GM18526 (cell line): Measurements from ENCODE around the gene TEX36.

Experiments used
- POLR2A ChIP-seq: IDR thresholded peaks from 3 replicates; pipeline ENCODE4 v1.6.1; 2011; ENCODE audit not compliant: insufficient read length; ENCODE audit errors: extremely low read depth

The TEX36 gene

DNA sequence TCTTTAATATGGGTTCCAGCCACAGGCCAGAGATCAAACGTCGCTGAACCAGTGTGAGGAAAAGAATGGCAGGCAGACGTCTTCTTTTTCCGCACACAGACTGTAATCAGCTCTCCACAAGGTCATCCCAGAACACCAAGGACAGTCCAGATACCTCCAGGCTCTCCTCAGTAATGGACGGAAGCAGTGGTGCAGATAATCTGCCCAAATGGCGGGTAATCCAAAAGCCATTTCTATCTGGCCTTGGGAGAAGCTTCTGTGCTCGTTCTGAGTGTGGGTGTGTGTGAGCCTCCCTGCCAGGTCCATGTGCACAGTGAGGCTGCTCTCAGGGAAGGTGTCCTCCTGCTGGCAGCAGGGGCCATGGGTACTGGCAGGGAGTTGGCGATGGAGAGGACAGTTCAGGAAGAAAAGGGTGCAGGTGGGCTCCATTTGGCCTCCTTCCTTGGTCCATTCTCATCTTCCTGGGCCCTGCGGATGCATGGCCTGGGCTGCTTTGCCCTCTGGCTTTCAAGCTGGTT, 15.6 kb upstream of the TEX36 start:
- no peak for TF ChIP-seq POLR2A

DNA sequence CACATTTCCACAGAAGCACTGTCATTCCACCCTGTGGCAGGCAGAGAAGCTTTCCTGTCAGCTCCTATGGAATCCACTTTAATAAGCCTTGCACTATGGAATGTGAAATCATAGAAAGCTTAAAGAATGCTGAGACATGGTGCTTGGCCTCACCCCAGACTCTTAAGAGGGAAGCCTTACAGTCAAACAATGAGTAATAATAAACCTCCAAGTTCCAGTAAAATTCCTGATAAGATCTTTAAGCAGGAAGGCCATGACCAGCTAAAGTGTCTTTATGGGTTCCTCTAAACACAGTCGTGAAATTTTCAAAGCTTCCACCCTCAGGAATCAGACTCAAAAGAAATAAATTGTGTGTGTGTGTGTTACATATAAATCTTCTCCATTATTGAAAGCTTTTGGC, 11.9 kb upstream of the TEX36 start:
- no peak for TF ChIP-seq POLR2A

DNA sequence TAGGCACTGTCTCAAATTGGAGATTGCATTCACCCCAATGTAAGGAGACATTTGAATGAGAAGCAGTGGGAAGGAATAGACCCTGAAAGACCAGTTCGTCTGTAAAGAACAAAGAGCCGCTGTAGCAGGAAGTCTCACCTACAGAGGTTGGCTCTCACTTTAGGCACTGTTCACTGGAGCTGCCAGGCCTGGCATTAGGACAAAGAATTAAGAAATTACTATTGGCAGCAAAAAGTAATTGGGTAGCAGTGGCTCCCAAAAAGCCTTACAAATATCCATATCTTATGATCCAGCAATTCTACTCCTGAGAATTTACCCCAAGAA, 10.5 kb upstream of the TEX36 start:
- no peak for TF ChIP-seq POLR2A

DNA sequence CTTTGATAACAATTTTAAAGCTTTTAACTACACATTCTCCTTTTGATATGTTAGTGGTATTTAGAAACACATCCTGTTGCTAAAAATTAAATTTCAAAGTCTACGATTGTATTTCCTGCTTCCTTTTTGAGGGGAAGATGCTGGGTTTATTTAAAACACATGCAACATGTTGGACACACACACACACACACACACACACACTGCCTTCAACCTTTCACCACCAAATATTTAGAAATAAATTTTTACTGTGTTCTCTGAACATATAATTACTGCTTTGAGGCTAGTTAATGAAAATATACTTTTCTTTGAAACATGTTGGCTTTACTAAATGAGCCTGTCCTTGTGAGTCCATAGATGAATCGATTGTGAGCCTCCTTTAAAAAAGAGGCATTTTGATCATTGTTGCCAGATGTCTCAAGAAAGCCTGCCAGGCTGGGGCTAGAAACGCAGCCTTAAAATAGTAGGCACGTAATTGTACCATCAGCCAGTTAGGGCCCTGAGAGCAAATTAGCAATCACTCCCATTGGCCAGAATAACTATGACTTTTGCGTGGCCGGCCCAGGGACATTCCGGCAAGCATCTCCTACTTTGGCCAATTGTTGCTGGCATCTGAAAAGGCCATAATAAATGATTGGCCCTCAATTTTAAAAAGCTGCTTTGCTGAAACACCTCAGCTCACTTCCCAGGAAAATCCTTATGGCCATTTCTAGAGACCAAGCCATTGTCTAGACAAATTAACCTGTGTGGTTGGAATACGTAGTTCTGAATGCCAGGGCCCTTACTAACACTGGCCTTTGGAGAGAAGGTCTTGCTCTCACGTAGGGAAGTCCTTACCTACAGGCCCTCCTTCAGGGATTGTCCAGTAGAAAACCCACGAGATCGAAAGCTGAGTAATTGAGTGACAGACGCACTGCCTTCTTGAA, 9.9 kb upstream of the TEX36 start:
- TF ChIP-seq POLR2A, result no peak

DNA sequence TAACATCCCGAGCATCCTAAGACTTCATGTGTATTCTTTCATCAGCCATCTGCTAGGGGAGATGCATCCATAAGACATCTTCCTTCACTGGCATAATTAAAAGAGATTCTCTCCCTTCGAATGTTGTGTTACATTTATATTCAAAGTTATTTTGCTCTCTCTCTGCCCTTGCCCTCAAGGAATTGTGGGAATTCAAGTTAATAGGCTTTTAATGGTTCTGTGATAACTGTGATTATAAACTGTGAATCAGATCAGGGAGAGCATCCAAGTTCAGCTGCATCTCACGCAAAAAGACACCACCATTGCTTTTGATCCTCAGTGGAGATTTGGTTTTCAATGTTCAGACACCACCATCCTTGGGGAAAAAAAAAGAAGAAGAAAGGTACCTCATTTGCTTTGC, 9.2 kb upstream of the TEX36 start:
- TF ChIP-seq POLR2A, result no peak

DNA sequence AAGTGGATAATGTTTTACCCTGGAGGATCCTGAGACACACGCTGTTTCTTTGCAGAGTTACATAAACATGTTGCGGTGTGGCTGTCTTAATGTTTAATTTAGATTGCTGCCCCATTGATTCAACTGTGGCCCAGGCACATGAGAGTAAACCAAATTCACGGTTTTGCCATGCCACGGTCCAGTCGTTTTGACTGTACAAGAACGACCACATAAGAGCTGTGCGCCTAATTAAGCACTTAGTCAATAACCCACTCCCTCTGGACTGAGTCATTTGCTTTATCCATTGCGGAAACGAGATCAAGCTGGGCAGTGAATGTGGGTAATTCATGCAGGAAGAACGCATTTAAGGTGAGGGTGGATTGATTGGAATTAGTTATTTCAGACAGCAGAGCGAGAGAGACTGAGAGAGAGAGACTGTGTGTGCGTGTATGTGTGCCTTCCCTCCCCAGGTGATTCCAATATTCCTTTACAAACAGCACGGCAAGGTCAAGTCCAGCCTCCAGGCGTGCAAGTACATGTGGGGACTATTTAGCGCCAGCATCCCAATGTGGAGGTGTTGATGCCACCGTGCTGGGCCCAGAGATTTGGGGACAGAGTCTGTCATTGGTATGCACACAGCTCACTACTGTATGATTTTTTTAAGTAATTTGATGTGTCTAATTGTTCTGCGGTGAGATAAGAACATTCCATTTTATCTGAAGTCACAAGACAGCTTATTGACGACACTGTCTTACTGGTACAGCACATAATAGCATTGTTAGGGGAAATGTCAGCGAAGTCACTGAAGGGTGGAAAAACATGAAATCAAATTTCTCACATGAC, 8.4 kb upstream of the TEX36 start:
- TF ChIP-seq POLR2A, result no peak

DNA sequence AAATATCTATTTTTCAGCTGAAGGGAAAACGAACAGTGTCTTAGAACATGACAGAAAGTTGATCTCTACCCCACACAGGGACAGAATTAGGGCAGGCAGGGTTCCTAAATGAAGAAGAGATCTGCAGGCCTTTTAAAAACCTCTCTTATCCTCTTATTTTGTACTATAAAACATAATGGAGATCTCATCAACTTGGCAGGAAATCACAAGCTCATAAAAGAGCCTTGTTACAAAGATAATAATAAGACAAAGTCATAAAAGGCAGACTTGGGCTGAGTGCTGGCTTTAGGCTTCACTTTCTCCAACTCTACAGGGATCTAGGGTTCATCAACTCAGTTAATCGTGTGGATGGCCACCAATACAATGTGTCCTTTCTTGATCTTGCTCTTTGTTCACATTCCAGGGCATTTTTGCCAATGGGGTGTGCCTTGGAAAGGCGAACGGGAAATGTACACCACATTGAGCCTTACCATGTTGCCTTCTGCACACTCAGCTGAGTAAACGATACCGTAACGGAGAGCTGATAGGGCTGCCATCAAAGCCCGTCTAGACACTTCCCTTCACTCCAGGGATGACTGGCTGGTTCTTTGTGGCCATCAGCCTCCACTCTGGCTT, 7.1 kb upstream of the TEX36 start:
- no peak for TF ChIP-seq POLR2A

DNA sequence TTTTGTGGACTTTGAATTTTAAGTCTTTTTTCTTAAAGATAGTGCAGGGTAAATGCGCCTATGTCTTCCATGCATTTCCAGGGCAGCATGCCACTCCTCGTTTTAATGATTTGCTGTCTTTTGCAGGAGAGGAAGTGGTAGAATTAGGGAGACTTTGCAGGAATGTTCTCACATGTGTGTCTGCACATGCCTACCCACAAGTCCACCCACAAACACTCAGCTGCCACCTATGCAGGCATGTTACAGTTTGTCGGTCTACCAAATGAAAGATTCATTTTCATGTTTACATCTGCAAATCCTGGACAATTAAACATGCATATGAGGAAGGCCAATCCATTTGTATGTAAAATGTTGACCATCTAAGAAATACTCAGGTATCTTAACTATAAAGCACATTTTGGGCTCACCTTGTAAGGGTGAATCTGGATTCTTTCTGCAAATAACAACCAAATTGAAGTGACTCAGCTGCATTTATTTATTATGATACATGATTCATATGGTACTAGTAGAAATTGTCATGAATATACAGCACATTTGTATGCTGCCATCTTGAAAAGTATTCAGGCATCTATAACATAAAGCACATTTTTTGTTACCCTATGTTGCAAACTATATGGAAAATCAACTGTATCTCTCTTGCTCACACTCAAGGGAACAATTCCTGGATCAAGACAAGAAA, 4.7 kb upstream of the TEX36 start:
- no peak for TF ChIP-seq POLR2A

DNA sequence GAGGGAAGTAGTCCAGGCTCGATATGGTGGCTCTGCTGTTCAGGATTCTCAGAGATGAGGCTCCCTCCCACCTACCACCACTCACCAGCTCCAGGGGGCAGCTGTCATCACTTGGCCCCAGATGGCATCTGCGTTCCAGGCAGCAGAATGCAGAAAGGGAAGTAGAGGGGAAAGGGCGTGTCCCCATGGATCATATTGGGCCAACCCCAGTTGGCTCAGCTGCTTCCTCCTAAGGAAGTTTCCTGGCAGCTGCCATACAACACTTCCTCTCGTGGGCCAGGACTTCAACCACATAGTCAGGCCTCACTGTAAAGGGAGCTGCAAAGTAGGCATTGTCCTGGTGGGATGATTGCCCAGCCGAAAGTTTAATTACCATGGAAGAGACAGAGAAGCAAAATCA, 1.6 kb upstream of the TEX36 start:
- no peak for TF ChIP-seq POLR2A

DNA sequence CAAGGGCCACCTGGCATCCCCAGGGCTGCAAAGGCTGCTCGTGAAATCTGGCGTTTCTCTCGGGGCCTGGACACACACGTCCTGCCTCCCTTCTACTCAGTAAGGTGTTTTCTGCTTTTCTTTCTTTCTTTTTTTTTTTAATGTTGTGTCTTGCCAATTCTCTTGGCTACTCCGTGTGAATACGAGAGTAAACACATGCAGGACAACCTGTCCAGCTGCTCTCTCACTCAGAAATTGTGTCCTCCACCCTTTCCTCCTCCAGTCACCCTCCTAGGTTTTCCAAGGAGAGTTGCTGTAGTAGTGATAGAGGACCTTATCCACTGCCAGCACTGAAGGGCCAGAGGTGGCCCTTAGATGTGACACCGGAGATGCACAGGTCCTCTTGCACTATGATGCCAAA, 858 bp upstream of the TEX36 start:
- TF ChIP-seq POLR2A, result no peak

DNA sequence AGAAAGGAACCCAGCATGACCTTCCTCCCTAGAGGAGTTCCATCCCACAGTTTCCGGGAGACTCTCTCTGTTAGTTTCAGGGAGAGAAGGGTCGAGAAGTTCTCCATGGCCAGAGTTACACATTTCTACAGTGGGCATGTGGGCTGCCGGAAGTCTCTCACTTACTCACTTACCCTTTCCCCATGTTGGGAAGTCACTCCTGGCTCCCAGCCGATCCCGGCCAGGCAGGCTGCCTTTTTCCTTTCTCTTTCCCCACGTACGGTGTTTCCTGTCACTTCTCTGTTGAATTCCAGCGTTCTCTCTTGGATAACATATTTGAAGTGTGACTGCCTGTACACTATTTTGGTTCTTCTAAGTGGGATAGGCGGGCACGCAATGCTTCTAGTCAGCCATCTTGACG, 3.5 kb downstream of the TEX36 start:
- TF ChIP-seq POLR2A, result no peak

DNA sequence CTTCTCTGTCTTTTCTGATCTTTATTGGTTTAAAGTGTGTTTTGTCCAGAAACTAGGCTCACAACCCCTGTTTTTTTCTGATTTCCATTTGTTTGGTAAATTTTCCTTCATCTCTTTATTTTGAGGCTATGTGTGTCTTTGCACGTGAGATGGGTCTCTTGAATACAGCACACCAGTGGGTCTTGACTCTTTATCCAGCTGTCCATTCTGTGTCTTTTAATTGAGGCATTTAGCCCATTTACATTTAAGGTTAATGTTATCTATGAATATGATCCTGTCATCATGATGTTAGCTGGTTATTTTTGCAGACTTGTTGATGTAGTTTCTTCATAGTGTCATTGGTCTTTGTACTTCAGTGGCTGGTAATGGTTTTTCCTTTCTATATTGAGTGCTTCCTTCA, 10.1 kb downstream of the TEX36 start:
- no peak for TF ChIP-seq POLR2A

DNA sequence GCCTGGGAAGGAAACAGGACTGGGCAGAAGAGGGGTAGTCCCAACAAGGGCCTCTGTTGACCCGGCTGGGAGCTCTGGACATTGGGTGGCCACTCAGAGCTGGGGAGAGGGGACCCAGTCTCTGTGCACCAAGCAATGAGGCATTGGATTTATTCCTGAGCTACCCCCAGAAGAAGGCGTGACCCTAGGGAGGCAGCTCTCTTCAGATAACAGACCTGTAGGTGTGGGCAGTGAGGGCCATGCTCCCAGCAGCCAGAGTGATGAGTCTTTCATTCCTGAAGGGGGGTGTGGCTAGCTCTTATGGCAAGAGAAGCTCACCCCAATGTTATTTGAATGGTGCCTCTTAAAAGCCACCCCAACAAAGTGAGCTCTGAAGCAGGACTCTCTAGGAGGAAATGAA, 20.4 kb downstream of the TEX36 start:
- no peak for TF ChIP-seq POLR2A

DNA sequence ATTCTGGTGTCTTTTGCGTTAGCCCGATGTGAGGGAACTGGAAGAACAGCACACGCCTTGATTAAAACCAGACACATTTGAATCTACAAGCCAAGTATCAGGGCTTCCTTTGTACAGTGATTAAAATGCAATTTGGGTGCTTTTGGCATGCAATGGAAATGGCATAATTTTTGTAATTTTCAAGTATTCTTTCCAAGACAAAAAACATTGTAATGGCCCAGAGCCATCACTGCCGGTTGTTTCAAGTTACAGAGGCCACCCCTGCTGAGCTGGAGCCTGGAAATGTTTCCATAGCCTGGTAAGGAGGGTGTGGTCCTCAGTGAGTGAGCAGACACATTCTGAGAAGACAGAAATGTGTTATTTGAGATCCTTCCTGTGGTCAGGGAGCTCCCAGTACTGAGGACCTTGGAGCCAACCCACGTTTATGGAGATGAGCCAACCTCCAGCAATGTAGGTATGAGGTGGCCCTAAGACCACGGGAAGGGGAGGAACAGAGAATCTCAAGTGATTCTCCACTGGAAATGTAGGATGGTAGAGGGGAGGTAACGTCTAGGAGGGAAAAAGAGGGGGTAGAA, 20.9 kb downstream of the TEX36 start:
- no peak for TF ChIP-seq POLR2A

DNA sequence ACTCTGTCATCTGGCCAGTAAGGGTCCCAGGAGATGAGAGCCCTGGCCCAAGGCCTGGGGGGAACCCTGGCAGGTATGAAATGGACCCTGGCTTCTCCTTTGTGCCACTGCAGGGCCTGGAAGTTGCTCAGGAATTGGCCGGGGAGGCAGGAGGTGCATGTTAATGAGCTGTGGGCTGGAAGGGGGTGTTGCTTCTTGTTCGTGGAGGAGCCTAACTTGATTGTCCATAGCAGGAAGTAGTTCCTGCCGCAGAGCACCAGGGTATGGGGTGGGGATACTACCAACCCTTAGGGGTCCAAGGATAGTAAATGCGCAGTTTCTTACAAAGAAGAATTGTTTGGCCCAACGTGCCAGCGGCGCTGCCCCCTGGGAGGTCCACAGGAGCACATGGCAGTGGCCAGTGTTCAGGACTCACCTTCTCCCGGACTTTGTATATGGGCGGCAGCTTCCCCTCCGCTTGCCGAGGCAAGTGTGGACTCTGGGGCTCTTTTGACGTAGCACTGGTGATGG, 21.5 kb downstream of the TEX36 start:
- TF ChIP-seq POLR2A, result no peak

DNA sequence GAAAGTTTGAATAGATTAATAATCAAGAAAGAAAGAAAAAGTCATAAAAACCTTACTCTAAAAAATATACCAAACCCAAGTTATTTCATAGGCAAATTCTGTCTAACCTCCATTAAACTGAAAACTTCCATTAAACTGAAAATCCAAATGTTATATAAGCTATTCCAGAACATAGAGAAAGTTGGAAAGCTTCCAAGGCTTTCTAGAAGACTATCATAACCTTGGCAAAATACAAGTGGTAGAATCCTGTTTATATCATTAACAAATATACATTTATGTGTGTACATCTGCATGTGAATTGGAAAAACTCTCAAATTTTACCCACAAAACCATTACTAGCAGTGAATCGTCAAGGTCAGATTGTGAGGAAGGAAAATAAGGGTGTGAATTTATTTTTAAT, 23.9 kb downstream of the TEX36 start:
- TF ChIP-seq POLR2A, result no peak
